OCI-LY3 (cell line): ENCODE measurements around the gene HAPSTR1.
"Not testable (repeated sequence)": the region's sequence is repeated elsewhere in the genome, so short reads cannot be mapped to it uniquely, and the experiment has no call there.

Experiments used
- H2AFZ ChIP-seq: fragments of 200-600, 300-600 bp; shearing (Covaris generic); 2 replicates; pipeline ENCODE4 v1.6.0; 2014; ENCODE audit warnings: antibody characterized with exemption, low read depth, low read length
- H3K27ac ChIP-seq: fragments of 200-600, 300-600 bp; sonication (generic); 2 replicates; pipeline ENCODE4 v1.5.1; 2014; ENCODE audit warnings: mild to moderate bottlenecking, low read length, moderate library complexity, mixed read lengths
- H3K27me3 ChIP-seq: fragments of 200-600, 300-600 bp; sonication (generic); 2 replicates; pipeline ENCODE4 v1.6.1; 2014; ENCODE audit warnings: low read depth, low read length, mixed read lengths
- H3K36me3 ChIP-seq: fragments of 200-600, 300-600 bp; sonication (generic); replicated peaks from 2 replicates; pipeline ENCODE3; 2014; ENCODE audit warnings: low read depth, low read length, mixed read lengths
- H3K4me1 ChIP-seq: fragments of 300-600, 200-600 bp; sonication (generic); 2 replicates; pipeline ENCODE4 v1.6.1; 2014; ENCODE audit warnings: low read length, mixed read lengths
- H3K4me2 ChIP-seq: fragments of 200-600, 300-600 bp; sonication (generic); 2 replicates; pipeline ENCODE4 v1.6.1; 2014; ENCODE audit warnings: low read length, mixed read lengths
- H3K4me3 ChIP-seq: fragments of 300-600, 200-600 bp; sonication (generic); 2 replicates; pipeline ENCODE4 v1.5.1; 2014; ENCODE audit warnings: antibody characterized with exemption, mild to moderate bottlenecking, low read length, moderate library complexity
- H3K79me2 ChIP-seq: fragments of 300-600, 200-600 bp; shearing (Covaris generic); 2 replicates; pipeline ENCODE4 v1.6.1; 2014; ENCODE audit warnings: mild to moderate bottlenecking, low read length, mixed read lengths
- H3K9ac ChIP-seq: fragments of 300-600, 200-600 bp; shearing (Covaris generic); 2 replicates; pipeline ENCODE4 v1.6.0; 2014; ENCODE audit warnings: mild to moderate bottlenecking, low read length, moderate library complexity
- H3K9me3 ChIP-seq: fragments of 200-600, 300-600 bp; shearing (Covaris generic); 2 replicates; pipeline ENCODE4 v1.6.1; 2014; ENCODE audit warnings: low read length, mixed read lengths; ENCODE audit not compliant: insufficient read depth
- H4K20me1 ChIP-seq: fragments of 200-600, 300-600 bp; sonication (generic); 2 replicates; pipeline ENCODE4 v1.6.1; 2016; ENCODE audit warnings: low read length, mixed read lengths; ENCODE audit not compliant: insufficient read depth
- EZH2phosphoT487 ChIP-seq: fragments of 200-600 bp; shearing (Covaris generic); IDR thresholded peaks from 2 replicates; pipeline ENCODE4 v1.6.1; 2018; ENCODE audit warnings: antibody characterized with exemption, mixed run types, low read depth
- TF ChIP-seq, protein P1 (sequence below): fragments of 200-600, 300-600 bp; sonication (generic); IDR thresholded peaks from 2 replicates; pipeline ENCODE4 v1.5.1; 2014; ENCODE audit warnings: antibody characterized with exemption, low read length, low read depth

Gene HAPSTR1

DNA sequence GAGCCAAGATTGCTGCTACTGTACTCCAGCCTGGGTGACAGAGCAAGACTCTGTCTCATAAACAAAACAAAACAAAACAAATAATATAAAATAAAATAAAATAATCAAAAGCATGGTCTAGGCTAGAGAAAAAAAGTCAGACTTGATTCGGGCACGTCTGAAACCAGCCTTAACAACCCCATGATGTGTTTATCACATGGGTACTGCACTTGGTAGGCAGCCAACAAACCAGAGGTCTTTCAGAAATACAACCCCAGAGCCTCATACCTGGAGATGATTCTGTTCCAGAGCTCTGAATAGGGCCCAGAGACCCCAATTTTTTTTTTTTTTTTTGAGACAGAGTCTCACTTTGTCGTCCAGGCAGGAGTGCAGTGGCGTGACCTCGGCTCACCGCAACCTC, 9.6 kb upstream of the HAPSTR1 start:
- Histone ChIP-seq H3K4me1 (peaks cover 20% of the 10 kb centered on the region), H3K4me3 (no peak overlapping the region), H3K27me3 (no peaks in the 10 kb centered on the region), H3K79me2 (no peaks in the 10 kb centered on the region), H3K27ac (no peak overlapping the region), H3K9me3 (0 out of 2 replicates have a peak, but pooled peaks cover 3% of the 10 kb centered on the region), H3K36me3 (no peaks in the 10 kb centered on the region), H3K4me2 (no peak overlapping the region), H2AFZ (no peak overlapping the region), H4K20me1 (no peaks in the 10 kb centered on the region), H3K9ac (no peak overlapping the region)
- no peak for TF ChIP-seq EZH2phosphoT487
- TF ChIP-seq, protein P1, sequence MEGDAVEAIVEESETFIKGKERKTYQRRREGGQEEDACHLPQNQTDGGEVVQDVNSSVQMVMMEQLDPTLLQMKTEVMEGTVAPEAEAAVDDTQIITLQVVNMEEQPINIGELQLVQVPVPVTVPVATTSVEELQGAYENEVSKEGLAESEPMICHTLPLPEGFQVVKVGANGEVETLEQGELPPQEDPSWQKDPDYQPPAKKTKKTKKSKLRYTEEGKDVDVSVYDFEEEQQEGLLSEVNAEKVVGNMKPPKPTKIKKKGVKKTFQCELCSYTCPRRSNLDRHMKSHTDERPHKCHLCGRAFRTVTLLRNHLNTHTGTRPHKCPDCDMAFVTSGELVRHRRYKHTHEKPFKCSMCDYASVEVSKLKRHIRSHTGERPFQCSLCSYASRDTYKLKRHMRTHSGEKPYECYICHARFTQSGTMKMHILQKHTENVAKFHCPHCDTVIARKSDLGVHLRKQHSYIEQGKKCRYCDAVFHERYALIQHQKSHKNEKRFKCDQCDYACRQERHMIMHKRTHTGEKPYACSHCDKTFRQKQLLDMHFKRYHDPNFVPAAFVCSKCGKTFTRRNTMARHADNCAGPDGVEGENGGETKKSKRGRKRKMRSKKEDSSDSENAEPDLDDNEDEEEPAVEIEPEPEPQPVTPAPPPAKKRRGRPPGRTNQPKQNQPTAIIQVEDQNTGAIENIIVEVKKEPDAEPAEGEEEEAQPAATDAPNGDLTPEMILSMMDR: no peak

DNA sequence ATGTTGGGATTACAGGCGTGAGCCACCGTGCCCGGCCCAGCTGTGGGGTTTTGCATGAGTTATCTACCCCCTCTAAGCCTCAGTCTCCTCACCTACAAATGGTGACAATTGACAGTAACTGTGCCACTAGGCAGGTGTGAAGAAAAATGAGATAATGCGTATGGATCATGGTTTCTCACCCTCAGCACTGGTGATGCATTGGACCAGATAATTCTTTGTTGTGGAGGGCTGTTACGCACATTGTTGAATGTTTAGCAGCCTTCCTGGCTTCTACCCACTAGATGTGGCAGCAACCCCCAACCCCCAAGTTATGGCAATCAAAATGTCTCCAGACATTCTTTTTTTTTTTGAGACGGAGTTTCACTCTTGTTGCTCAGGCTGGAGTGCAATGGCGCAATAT, 9.0 kb upstream of the HAPSTR1 start:
- Histone ChIP-seq H3K4me3 (no peak overlapping the region), H3K79me2 (no peaks in the 10 kb centered on the region), H3K4me2 (no peak overlapping the region), H3K9ac (no peak overlapping the region), H2AFZ (no peak overlapping the region), H3K27me3 (no peaks in the 10 kb centered on the region), H3K4me1 (peaks cover 15% of the 10 kb centered on the region), H3K27ac (no peak overlapping the region), H4K20me1 (no peaks in the 10 kb centered on the region), H3K36me3 (no peaks in the 10 kb centered on the region), H3K9me3 (0 out of 2 replicates have a peak, but pooled peaks cover 3% of the 10 kb centered on the region)
- no peak for TF ChIP-seq EZH2phosphoT487
- TF ChIP-seq, protein P1: no peak

- not testable (repeated sequence) for H3K36me3 ChIP-seq, H3K4me2 ChIP-seq
These were observed 3.7 kb upstream of the HAPSTR1 start for GRCh38 chr16:9087733-9088132.

GRCh38 chr16:9088848-9089247, 2.6 kb upstream of the HAPSTR1 start:
- Histone ChIP-seq H3K27ac (no peak overlapping the region), H2AFZ (no peak overlapping the region), H3K79me2 (peaks cover 24% of the 10 kb centered on the region), H3K4me1 (peaks cover 12% of the 10 kb centered on the region), H3K4me2 (no peak overlapping the region), H4K20me1 (peaks cover 13% of the 10 kb centered on the region), H3K27me3 (no peaks in the 10 kb centered on the region), H3K36me3 (peaks cover 13% of the 10 kb centered on the region), H3K9me3 (no peaks in the 10 kb centered on the region), H3K4me3 (no peak overlapping the region), H3K9ac (no peak overlapping the region)
- no peak for TF ChIP-seq EZH2phosphoT487
- TF ChIP-seq, protein P1: no peak

More at GRCh38 chr16:9087733-9088132, 3.7 kb upstream of the HAPSTR1 start:
- peaks cover 12% of the 10 kb centered on the region for H3K79me2 ChIP-seq
- H4K20me1 ChIP-seq, H3K4me1 ChIP-seq, H3K4me3 ChIP-seq, H3K9me3 ChIP-seq, H3K27me3 ChIP-seq, H3K9ac ChIP-seq, H2AFZ ChIP-seq, H3K27ac ChIP-seq: not testable (repeated sequence)

DNA sequence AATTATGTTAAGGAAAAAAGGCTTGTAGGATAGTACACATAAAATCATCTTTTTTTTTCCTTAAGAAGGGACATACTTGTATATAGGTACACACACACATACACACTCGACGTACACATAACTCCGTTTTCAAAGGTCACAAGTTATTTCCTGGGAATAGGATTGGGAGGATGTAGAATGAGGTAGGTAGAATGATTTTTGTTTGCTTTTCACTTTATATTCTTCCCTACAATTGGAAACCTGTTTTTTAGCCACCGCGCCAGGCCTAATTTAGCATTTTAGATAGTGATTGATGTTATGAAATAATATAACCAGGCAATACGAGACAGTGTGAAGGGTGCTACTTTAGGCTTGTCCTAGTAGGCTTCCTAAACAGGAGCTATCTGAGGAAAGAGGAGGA, 1.8 kb upstream of the HAPSTR1 start:
- H3K36me3 ChIP-seq: peaks cover 20% of the 10 kb centered on the region
- H3K27ac ChIP-seq: no peak overlapping the region
- TF ChIP-seq EZH2phosphoT487: no peak
- TF ChIP-seq, protein P1: no peak
- H3K4me1 ChIP-seq: peaks cover 20% of the 10 kb centered on the region
- peaks cover 32% of the 10 kb centered on the region for H3K79me2 ChIP-seq
- peak overlapping the region; percentile 90 for H3K4me2 ChIP-seq
- H3K27me3 ChIP-seq: no peaks in the 10 kb centered on the region
- H3K9ac ChIP-seq: peak overlapping the region; percentile 95; the same call in 1 of the 2 replicates
- 0 out of 2 replicates have a peak overlapping the region, but pooled peaks have one; percentile 69 for H2AFZ ChIP-seq
- peaks cover 21% of the 10 kb centered on the region for H4K20me1 ChIP-seq
- H3K9me3 ChIP-seq: no peaks in the 10 kb centered on the region
- peak overlapping the region; percentile 93 for H3K4me3 ChIP-seq
